MM.1S (cell line): ENCODE measurements around the gene ANP32B.

Experiments used
- CTCF ChIP-seq: fragments of 300-600 bp; sonication (generic); IDR thresholded peaks from 2 replicates; pipeline ENCODE4 v1.5.1; 2016; ENCODE audit warnings: antibody characterized with exemption, low read length, mixed read lengths
- EZH2 ChIP-seq: fragments of 300-600 bp; sonication (generic); optimal IDR thresholded peaks from 2 replicates; pipeline ENCODE3; 2017; ENCODE audit warnings: low read depth, mild to moderate bottlenecking, antibody characterized with exemption, low read length, mixed read lengths
- EZH2phosphoT487 ChIP-seq: fragments of 300-600 bp; sonication (generic); IDR thresholded peaks from 2 replicates; pipeline ENCODE4 v1.6.1; 2018; ENCODE audit warnings: antibody characterized with exemption, low read length

GRCh38 chr9:97964901-97965300 is 18.2 kb upstream of the ANP32B start:
- TF ChIP-seq CTCF (no peak), EZH2 (no peak), EZH2phosphoT487 (no peak)
